GM11168 (cell line): Measurements from ENCODE around the gene SMARCD3.

Source experiments
- in situ Hi-C: fragments of 300-500 bp; cut with MboI; formaldehyde crosslinking; loops from one replicate; pipeline ENCODE4 v1.12.0; 2022; ENCODE audit warnings: low sequenced_read_pairs; ENCODE audit not compliant: unreplicated experiment

Gene SMARCD3

GRCh38 chr7:151273651-151274390 is 25.3 kb upstream of the SMARCD3 start:
- in situ Hi-C loops = no loop called here

- in situ Hi-C loops = no loop called here
Measured at GRCh38 chr7:151272877-151273276, 24.4 kb upstream of the SMARCD3 start.

GRCh38 chr7:151272405-151272804 is 23.9 kb upstream of the SMARCD3 start:
- in situ Hi-C loops = no loop called here

GRCh38 chr7:151271699-151272355 is 23.3 kb upstream of the SMARCD3 start:
- in situ Hi-C loops = no loop called here

GRCh38 chr7:151269511-151269910 is 21.0 kb upstream of the SMARCD3 start:
- in situ Hi-C loops = no loop called here

- in situ Hi-C loops = no loop called here
Measured at GRCh38 chr7:151265351-151265931, 16.9 kb upstream of the SMARCD3 start.

- in situ Hi-C loops = no loop called here
Measured at GRCh38 chr7:151264615-151265014, 16.1 kb upstream of the SMARCD3 start.

GRCh38 chr7:151261529-151261928 is 13.0 kb upstream of the SMARCD3 start:
- in situ Hi-C loops = no loop called here

- in situ Hi-C loops = no loop called here
Measured at GRCh38 chr7:151260883-151261282, 12.4 kb upstream of the SMARCD3 start.

- in situ Hi-C loops = no loop called here
Measured at GRCh38 chr7:151260471-151260870, 12.0 kb upstream of the SMARCD3 start.

- in situ Hi-C loops = no loop called here
Measured at GRCh38 chr7:151257990-151258389, 9.5 kb upstream of the SMARCD3 start.

GRCh38 chr7:151256410-151257045 is 8.0 kb upstream of the SMARCD3 start:
- in situ Hi-C loops = no loop called here

GRCh38 chr7:151255390-151255789 is 6.9 kb upstream of the SMARCD3 start:
- in situ Hi-C loops = no loop called here

- in situ Hi-C loops = no loop called here
Measured at GRCh38 chr7:151254851-151255250, 6.4 kb upstream of the SMARCD3 start.

- in situ Hi-C loops = no loop called here
Measured at GRCh38 chr7:151254316-151254715, 5.8 kb upstream of the SMARCD3 start.

- in situ Hi-C loops = no loop called here
Measured at GRCh38 chr7:151252961-151253711, 4.6 kb upstream of the SMARCD3 start.

- in situ Hi-C loops = no loop called here
Measured at GRCh38 chr7:151252561-151252835, 4.0 kb upstream of the SMARCD3 start.

GRCh38 chr7:151251689-151252560 is 3.4 kb upstream of the SMARCD3 start:
- in situ Hi-C loops = no loop called here

GRCh38 chr7:151251328-151251688 is 2.8 kb upstream of the SMARCD3 start:
- in situ Hi-C loops = no loop called here
